Liver (tissue), 9 donors: ENCODE measurements around the gene KCNMB1. TPM values are rescaled to one million over a fixed set of nuclear protein-coding genes. Genes with fewer than 3 reads are reported as not detected.

Source experiments
- DNase-seq: peaks from one replicate; pipeline ENCODE4 v3.0.0-alpha.2; 2017; ENCODE audit warnings: low spot score
- H3K27ac ChIP-seq, 2 donors: one replicate each; pipeline ENCODE4 v1.7.0; 2013; ENCODE audit warnings: inconsistent platforms in 2 of 2, low read length in 2 of 2, control low read depth in 1 of 2, low read depth in 1 of 2, mild to moderate bottlenecking in 1 of 2
- H3K27me3 ChIP-seq, 4 donors: one replicate each; pipeline versions ENCODE4 v1.6.1 to v1.7.0; 2013; ENCODE audit warnings: low read length in 3 of 4, inconsistent platforms in 1 of 4, mild to moderate bottlenecking in 1 of 4, moderate library complexity in 1 of 4; ENCODE audit not compliant: control insufficient read depth in 4 of 4, insufficient read depth in 4 of 4
- H3K36me3 ChIP-seq, 4 donors: one replicate each; pipeline versions ENCODE4 v1.6.1 to v1.7.0; 2013; ENCODE audit warnings: low read length in 3 of 4, mild to moderate bottlenecking in 3 of 4, low read depth in 1 of 4, moderate library complexity in 1 of 4; ENCODE audit not compliant: control insufficient read depth in 4 of 4, insufficient read depth in 3 of 4
- H3K4me1 ChIP-seq, 4 donors: one replicate each; pipeline versions ENCODE4 v1.6.1 to v1.7.0; 2013; ENCODE audit warnings: low read length in 3 of 4, mild to moderate bottlenecking in 3 of 4, moderate library complexity in 1 of 4; ENCODE audit not compliant: control insufficient read depth in 4 of 4, insufficient read depth in 4 of 4
- H3K4me3 ChIP-seq, 3 donors: one replicate each; pipeline versions ENCODE4 v1.6.1 to v1.7.0; 2013; ENCODE audit warnings: low read length in 3 of 3, control low read depth in 1 of 3, low read depth in 1 of 3, mild to moderate bottlenecking in 1 of 3
- H3K9ac ChIP-seq, 2 donors: one replicate each; pipeline ENCODE4 v1.7.0; 2013; ENCODE audit warnings: low read length in 2 of 2, mild to moderate bottlenecking in 2 of 2, moderate library complexity in 2 of 2, control low read depth in 1 of 2, low read depth in 1 of 2
- H3K9me3 ChIP-seq, 4 donors: one replicate each; pipeline versions ENCODE4 v1.6.1 to v1.7.0; 2013; ENCODE audit warnings: low read length in 3 of 4; ENCODE audit not compliant: control insufficient read depth in 4 of 4
- ATF3 ChIP-seq: IDR thresholded peaks from 2 replicates; pipeline ENCODE4 v1.6.1; 2016; ENCODE audit warnings: antibody characterized with exemption
- GABPA ChIP-seq, 2 donors: IDR thresholded peaks in 1 of 2; conservative IDR thresholded peaks in 1 of 2; 2 replicates each; pipeline ENCODE4 v1.6.1; 2016; ENCODE audit warnings: antibody characterized with exemption in 2 of 2, mild to moderate bottlenecking in 1 of 2, moderate library complexity in 1 of 2
- HNF4A ChIP-seq, 2 donors: conservative IDR thresholded peaks; 2 replicates each; pipeline ENCODE4 v1.6.1; 2016; ENCODE audit warnings: antibody characterized with exemption in 2 of 2, mild to moderate bottlenecking in 2 of 2
- HNF4G ChIP-seq: IDR thresholded peaks from 2 replicates; pipeline ENCODE4 v1.6.1; 2016; ENCODE audit warnings: antibody characterized with exemption
- RAD21 ChIP-seq, 2 donors: IDR thresholded peaks; 2 replicates each; pipeline ENCODE4 v1.6.1; 2016; ENCODE audit warnings: antibody characterized with exemption in 2 of 2, mild to moderate bottlenecking in 2 of 2
- RXRA ChIP-seq, 2 donors: IDR thresholded peaks; 2 replicates each; pipeline ENCODE4 v1.6.1; 2017 to 2018; ENCODE audit warnings: antibody characterized with exemption in 2 of 2, mild to moderate bottlenecking in 1 of 2
- TAF1 ChIP-seq: conservative IDR thresholded peaks from 2 replicates; pipeline ENCODE4 v1.6.1; 2016; ENCODE audit warnings: antibody characterized with exemption, mild to moderate bottlenecking
- ZBTB33 ChIP-seq: IDR thresholded peaks from 2 replicates; pipeline ENCODE4 v1.6.1; 2016; ENCODE audit warnings: antibody characterized with exemption
- whole genome bisulfite sequencing: extraction: QIAGEN DNeasy Blood & Tissue Kit; methylation state at CpG from one replicate; pipeline ENCODE4 v1.1.7; 2013; 5-methylcytosine and 5-hydroxymethylcytosine counted together
- polyA plus RNA-seq, 2 donors: library from polyadenylated mRNA; stranded (reverse) in 1 of 2; unstranded in 1 of 2; fragments of 200-250 nt in 1 of 2; fragments of >200 nt in 1 of 2; fragmentation: Nextera tagmentation in 1 of 2; extraction: Ambion mirVana in 1 of 2; gene quantifications; one replicate each; pipeline versions ENCODE4 v1.2.1 to v1.2.3, GENCODE V29; 2013 to 2015
- total RNA-seq, 2 donors: library from RNA; depleted of rRNA; stranded (reverse); fragments of >200 nt; gene quantifications; one replicate each; pipeline ENCODE4 v1.2.3, GENCODE V29; 2014
- TF ChIP-seq, protein P1 (sequence below): IDR thresholded peaks from 2 replicates; pipeline ENCODE4 v1.6.1; 2016; ENCODE audit warnings: antibody characterized with exemption, mild to moderate bottlenecking
- TF ChIP-seq, protein P2 (sequence below): fragments of 150-350 bp; IDR thresholded peaks from 2 replicates; pipeline ENCODE4 v1.5.1; 2017; ENCODE audit warnings: improper control_type of control experiment, low read depth, low read length; ENCODE audit not compliant: missing input control
- donor health status: healthy.
- donor health status: healthy.
- donor health status: healthy.
- donor health status: healthy.
- donor health status: healthy.

KCNMB1 gene
- total and polyA plus RNA-seq, 4 donors = 0.04 to 0.31 (median 0.20) TPM

DNA sequence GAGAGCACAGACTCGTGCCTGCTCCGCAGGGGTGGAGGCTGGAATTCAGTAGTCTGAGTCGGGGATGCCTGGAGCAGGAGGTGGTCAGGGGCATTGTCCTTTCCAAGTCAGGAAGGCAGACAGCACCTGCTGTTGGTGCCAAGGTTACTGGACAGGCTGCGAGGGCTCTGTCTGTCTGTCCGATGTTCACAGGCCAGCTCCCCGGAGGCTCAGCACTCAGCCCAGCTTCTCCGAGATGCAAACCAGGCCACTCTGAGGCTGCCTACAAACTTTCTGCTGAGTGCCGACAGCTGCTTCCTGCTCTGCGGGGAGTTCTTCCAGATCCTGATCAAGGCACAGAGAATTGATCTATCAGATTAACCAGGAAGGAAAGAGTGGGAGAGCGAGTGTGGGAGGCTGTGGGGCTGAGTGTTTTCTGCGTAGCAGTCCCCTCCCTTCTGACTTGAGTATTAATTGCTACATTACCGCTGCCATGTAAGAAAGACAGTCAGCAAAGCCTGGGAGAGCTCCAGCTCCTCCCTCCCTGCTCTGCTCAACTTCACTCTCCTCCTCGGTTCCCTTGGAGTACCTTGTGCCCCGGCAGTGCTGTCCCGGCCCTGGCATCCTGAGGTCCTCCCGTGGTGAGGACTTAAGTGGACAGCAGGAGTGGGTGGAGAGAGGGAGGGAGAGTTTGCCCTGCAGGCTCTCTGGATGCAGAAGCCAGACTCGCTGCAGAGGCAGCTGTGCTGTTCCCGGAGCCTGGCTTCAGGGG lies 36.0 kb downstream of the KCNMB1 start:
- Histone ChIP-seq H3K9me3 (peaks cover 0 to 5% (median 2%) of the 10 kb centered on the region in 4 donors), H3K9ac (no peak overlapping the region), H3K4me3 (no peak overlapping the region), H3K27me3 (peaks cover 0 to 13% (median 0%) of the 10 kb centered on the region in 4 donors), H3K27ac (no peak overlapping the region), H3K4me1 (peaks cover 2 to 13% (median 11%) of the 10 kb centered on the region in 4 donors), H3K36me3 (no peaks in the 10 kb centered on the region)
- no peak for DNase-seq
- TF ChIP-seq GABPA (IDR thresholded peaks at IDR 0.05 in 1 of 2, conservative IDR thresholded peaks at IDR 0.05 in 1 of 2) = no peak
- TF ChIP-seq ATF3 = no peak
- no peak for TF ChIP-seq RXRA (IDR thresholded peaks at IDR 0.05)
- TF ChIP-seq, protein P1, sequence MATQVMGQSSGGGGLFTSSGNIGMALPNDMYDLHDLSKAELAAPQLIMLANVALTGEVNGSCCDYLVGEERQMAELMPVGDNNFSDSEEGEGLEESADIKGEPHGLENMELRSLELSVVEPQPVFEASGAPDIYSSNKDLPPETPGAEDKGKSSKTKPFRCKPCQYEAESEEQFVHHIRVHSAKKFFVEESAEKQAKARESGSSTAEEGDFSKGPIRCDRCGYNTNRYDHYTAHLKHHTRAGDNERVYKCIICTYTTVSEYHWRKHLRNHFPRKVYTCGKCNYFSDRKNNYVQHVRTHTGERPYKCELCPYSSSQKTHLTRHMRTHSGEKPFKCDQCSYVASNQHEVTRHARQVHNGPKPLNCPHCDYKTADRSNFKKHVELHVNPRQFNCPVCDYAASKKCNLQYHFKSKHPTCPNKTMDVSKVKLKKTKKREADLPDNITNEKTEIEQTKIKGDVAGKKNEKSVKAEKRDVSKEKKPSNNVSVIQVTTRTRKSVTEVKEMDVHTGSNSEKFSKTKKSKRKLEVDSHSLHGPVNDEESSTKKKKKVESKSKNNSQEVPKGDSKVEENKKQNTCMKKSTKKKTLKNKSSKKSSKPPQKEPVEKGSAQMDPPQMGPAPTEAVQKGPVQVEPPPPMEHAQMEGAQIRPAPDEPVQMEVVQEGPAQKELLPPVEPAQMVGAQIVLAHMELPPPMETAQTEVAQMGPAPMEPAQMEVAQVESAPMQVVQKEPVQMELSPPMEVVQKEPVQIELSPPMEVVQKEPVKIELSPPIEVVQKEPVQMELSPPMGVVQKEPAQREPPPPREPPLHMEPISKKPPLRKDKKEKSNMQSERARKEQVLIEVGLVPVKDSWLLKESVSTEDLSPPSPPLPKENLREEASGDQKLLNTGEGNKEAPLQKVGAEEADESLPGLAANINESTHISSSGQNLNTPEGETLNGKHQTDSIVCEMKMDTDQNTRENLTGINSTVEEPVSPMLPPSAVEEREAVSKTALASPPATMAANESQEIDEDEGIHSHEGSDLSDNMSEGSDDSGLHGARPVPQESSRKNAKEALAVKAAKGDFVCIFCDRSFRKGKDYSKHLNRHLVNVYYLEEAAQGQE = no peak
- no peak for TF ChIP-seq ZBTB33
- no peak for TF ChIP-seq HNF4A (conservative IDR thresholded peaks at IDR 0.05)
- WGBS = 46% methylated on average over 18 of the region's 18 CpGs

- no peak overlapping the region for H3K27ac ChIP-seq
- no peaks in the 10 kb centered on the region for H3K4me1 ChIP-seq
- H3K9ac ChIP-seq = no peak overlapping the region
- peaks cover 0 to 3% (median 0%) of the 10 kb centered on the region in 4 donors for H3K27me3 ChIP-seq
- TF ChIP-seq HNF4G = no peak
- TF ChIP-seq RXRA (IDR thresholded peaks at IDR 0.05) = no peak
- no peak for TF ChIP-seq GABPA (IDR thresholded peaks at IDR 0.05 in 1 of 2, conservative IDR thresholded peaks at IDR 0.05 in 1 of 2)
- peak; percentile 50 to 58 for TF ChIP-seq RAD21 (IDR thresholded peaks at IDR 0.05)
- no peak for TF ChIP-seq TAF1
- TF ChIP-seq, protein P2, sequence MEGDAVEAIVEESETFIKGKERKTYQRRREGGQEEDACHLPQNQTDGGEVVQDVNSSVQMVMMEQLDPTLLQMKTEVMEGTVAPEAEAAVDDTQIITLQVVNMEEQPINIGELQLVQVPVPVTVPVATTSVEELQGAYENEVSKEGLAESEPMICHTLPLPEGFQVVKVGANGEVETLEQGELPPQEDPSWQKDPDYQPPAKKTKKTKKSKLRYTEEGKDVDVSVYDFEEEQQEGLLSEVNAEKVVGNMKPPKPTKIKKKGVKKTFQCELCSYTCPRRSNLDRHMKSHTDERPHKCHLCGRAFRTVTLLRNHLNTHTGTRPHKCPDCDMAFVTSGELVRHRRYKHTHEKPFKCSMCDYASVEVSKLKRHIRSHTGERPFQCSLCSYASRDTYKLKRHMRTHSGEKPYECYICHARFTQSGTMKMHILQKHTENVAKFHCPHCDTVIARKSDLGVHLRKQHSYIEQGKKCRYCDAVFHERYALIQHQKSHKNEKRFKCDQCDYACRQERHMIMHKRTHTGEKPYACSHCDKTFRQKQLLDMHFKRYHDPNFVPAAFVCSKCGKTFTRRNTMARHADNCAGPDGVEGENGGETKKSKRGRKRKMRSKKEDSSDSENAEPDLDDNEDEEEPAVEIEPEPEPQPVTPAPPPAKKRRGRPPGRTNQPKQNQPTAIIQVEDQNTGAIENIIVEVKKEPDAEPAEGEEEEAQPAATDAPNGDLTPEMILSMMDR = peak; percentile 16
- H3K36me3 ChIP-seq = no peaks in the 10 kb centered on the region
- no peak for DNase-seq
- peaks cover 2 to 5% (median 2%) of the 10 kb centered on the region in 4 donors for H3K9me3 ChIP-seq
- WGBS = 54% methylated on average over 11 of the region's 11 CpGs
- H3K4me3 ChIP-seq = no peak overlapping the region
Measured at GRCh38 chr5:170348137-170348633, 41.0 kb downstream of the KCNMB1 start.
